ENCODE results near the gene DLGAP1. TPM values are rescaled to one million over a fixed set of nuclear protein-coding genes. Genes with fewer than 3 reads are reported as not detected.

The DLGAP1 gene
- total RNA-seq, 1 donor from 2014 or later: 0.63 TPM

- TF ChIP-seq CTCF (conservative IDR thresholded peaks at IDR 0.05; ENCODE audit: low read depth, low read length): peak; percentile 22
- H3K4me3 ChIP-seq (ENCODE audit: low read depth, low read length): peak overlapping the region; percentile 76
- no peak for DNase-seq (ENCODE audit: low read depth)
Observed at GRCh38 chr18:3596637-3597384, 858.3 kb downstream of the DLGAP1 start.

GRCh38 chr18:3596324-3596636 is 858.8 kb downstream of the DLGAP1 start:
- no peak for TF ChIP-seq CTCF (conservative IDR thresholded peaks at IDR 0.05; ENCODE audit: low read depth, low read length)
- peak overlapping the region; percentile 76 for H3K4me3 ChIP-seq (ENCODE audit: low read depth, low read length)

GRCh38 chr18:3595369-3596273 is 859.5 kb downstream of the DLGAP1 start:
- TF ChIP-seq CTCF (conservative IDR thresholded peaks at IDR 0.05; ENCODE audit: low read depth, low read length): no peak
- DNase-seq (ENCODE audit: low read depth): peak; percentile 99

More at GRCh38 chr18:3596324-3596636, 858.8 kb downstream of the DLGAP1 start:
- no peak for DNase-seq (ENCODE audit: low read depth)

GRCh38 chr18:3594760-3595368 is 860.2 kb downstream of the DLGAP1 start:
- DNase-seq (ENCODE audit: low read depth): no peak
- peak overlapping the region; percentile 76 for H3K4me3 ChIP-seq (ENCODE audit: low read depth, low read length)
- no peak for TF ChIP-seq CTCF (conservative IDR thresholded peaks at IDR 0.05; ENCODE audit: low read depth, low read length)

More at GRCh38 chr18:3595369-3596273, 859.5 kb downstream of the DLGAP1 start:
- peak overlapping the region; percentile 76 for H3K4me3 ChIP-seq (ENCODE audit: low read depth, low read length)

- peak; percentile 81 for TF ChIP-seq CTCF (conservative IDR thresholded peaks at IDR 0.05; ENCODE audit: low read depth, low read length)
- peak; percentile 91 for DNase-seq (ENCODE audit: low read depth)
- peak overlapping the region; percentile 76 for H3K4me3 ChIP-seq (ENCODE audit: low read depth, low read length)
Observed at GRCh38 chr18:3593904-3594759, 861.0 kb downstream of the DLGAP1 start.

GRCh38 chr18:3593381-3593903 is 861.7 kb downstream of the DLGAP1 start:
- no peak for TF ChIP-seq CTCF (conservative IDR thresholded peaks at IDR 0.05; ENCODE audit: low read depth, low read length)
- H3K4me3 ChIP-seq (ENCODE audit: low read depth, low read length): peak overlapping the region; percentile 76
- DNase-seq (ENCODE audit: low read depth): no peak
